Small intestine (tissue), 7 donors: ENCODE data around the gene ZNF814. TPM values are rescaled to one million over a fixed set of nuclear protein-coding genes. Genes with fewer than 3 reads are reported as not detected.
"Not testable (repeated sequence)": the region's sequence is repeated elsewhere in the genome, so short reads cannot be mapped to it uniquely, and the experiment has no call there.

ENCODE experiments used
- DNase-seq, 2 donors: peaks; one replicate each; pipeline versions ENCODE4 v3.0.0 to v3.0.0-alpha.2; 2013
- FAIRE-seq: peaks from 2 replicates; lab custom pipeline; 2012; peaks lifted over from hg19 to GRCh38; lab: Jason Lieb, UNC
- H3K27ac ChIP-seq, 3 donors: one replicate each; pipeline ENCODE4 v1.5.1; 2013; ENCODE audit warnings: low read length in 2 of 3, mild to moderate bottlenecking in 2 of 3, control low read depth in 1 of 3, inconsistent platforms in 1 of 3, low read depth in 1 of 3, moderate library complexity in 1 of 3
- H3K27me3 ChIP-seq, 3 donors: one replicate each; pipeline ENCODE4 v1.6.1; 2013; ENCODE audit warnings: low read length in 3 of 3, inconsistent platforms in 1 of 3; ENCODE audit not compliant: control insufficient read depth in 3 of 3, insufficient read depth in 3 of 3
- H3K36me3 ChIP-seq, 3 donors: one replicate each; pipeline ENCODE4 v1.6.1; 2013; ENCODE audit warnings: low read length in 3 of 3, inconsistent platforms in 1 of 3, low read depth in 1 of 3, mild to moderate bottlenecking in 1 of 3, moderate library complexity in 1 of 3; ENCODE audit not compliant: control insufficient read depth in 3 of 3, insufficient read depth in 2 of 3
- H3K4me1 ChIP-seq, 3 donors: one replicate each; pipeline ENCODE4 v1.6.1; 2013; ENCODE audit warnings: low read length in 2 of 3, inconsistent platforms in 1 of 3, low read depth in 1 of 3, mild to moderate bottlenecking in 1 of 3, moderate library complexity in 1 of 3; ENCODE audit not compliant: control insufficient read depth in 3 of 3, insufficient read depth in 2 of 3
- H3K4me3 ChIP-seq, 3 donors: one replicate each; pipeline ENCODE4 v1.5.1; 2013; ENCODE audit warnings: low read length in 3 of 3, control low read depth in 1 of 3, inconsistent platforms in 1 of 3, low read depth in 1 of 3, mild to moderate bottlenecking in 1 of 3, moderate library complexity in 1 of 3
- H3K9me3 ChIP-seq, 2 donors: one replicate each; pipeline ENCODE4 v1.6.1; 2013; ENCODE audit warnings: low read depth in 1 of 2, low read length in 1 of 2; ENCODE audit not compliant: control insufficient read depth in 2 of 2, insufficient read depth in 1 of 2
- WGBS, 3 donors: extraction: QIAGEN DNeasy Blood & Tissue Kit; methylation state at CpG; one replicate each; pipeline ENCODE4 v1.1.7; 2013; 5-methylcytosine and 5-hydroxymethylcytosine counted together
- polyA plus RNA-seq, 4 donors: library from polyadenylated mRNA; stranded (reverse) in 3 of 4; unstranded in 1 of 4; fragments of 200-250 nt in 3 of 4; fragments of 120-200 nt in 1 of 4; gene quantifications; one replicate each; pipeline versions ENCODE4 v1.2.1 to v1.2.3, GENCODE V29; 2013
- donor health status: healthy with polysubstance abuse.
- donor health status: control.
- donor health status: control.
- donor health status: Bipolar disorder and iron deficiency.
- donor health status: healthy.

Gene ZNF814
- polyA plus RNA-seq, 4 donors: 11.6 to 44.8 (median 17.2) TPM

DNA sequence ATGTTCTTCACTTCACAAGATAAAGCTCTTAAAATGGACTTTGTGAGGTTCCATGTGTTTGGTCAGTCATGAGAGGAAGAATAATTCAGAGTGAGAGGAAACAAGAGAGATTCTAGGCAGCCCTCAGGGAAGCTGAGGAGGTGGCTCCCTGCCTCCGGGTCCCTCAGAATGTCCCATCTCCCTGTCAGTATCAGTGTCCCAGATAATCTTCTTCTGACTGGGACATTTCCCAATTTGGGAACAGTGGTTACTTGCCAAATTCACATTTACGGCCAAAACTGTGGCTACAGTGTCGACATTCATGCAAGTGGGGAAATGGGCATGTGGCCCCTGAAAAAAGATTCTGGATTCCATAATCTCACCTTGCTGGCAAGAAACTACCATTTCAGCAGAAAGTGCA, 18.6 kb upstream of the ZNF814 start:
- no peak overlapping the region for H3K4me3 ChIP-seq

GRCh38 chr19:57905258-57905657, 16.4 kb upstream of the ZNF814 start:
- WGBS, 3 donors: 84 to 92% (median 90%) methylated on average over 6 of the region's 6 CpGs
- Histone ChIP-seq H3K4me1 (peaks cover 0 to 10% (median 2%) of the 10 kb centered on the region in 3 donors), H3K36me3 (peaks cover 2 to 22% (median 5%) of the 10 kb centered on the region in 3 donors), H3K9me3 (peaks cover 0 to 41% of the 10 kb centered on the region in 2 donors), H3K27ac (no peak overlapping the region), H3K27me3 (no peaks in the 10 kb centered on the region), H3K4me3 (no peak overlapping the region)
- FAIRE-seq (no peak), DNase-seq (no peak)

More for the DNA sequence above, 18.6 kb upstream of the ZNF814 start:
- Histone ChIP-seq H3K9me3 (peaks cover 1 to 56% of the 10 kb centered on the region in 2 donors), H3K27ac (no peak overlapping the region), H3K36me3 (peaks cover 8 to 35% (median 16%) of the 10 kb centered on the region in 3 donors), H3K4me1 (peaks cover 0 to 10% (median 2%) of the 10 kb centered on the region in 3 donors), H3K27me3 (no peaks in the 10 kb centered on the region)
- DNase-seq (no peak), FAIRE-seq (no peak)
- 92 to 99% (median 97%) methylated on average over 3 of the region's 3 CpGs for WGBS, 3 donors

DNA sequence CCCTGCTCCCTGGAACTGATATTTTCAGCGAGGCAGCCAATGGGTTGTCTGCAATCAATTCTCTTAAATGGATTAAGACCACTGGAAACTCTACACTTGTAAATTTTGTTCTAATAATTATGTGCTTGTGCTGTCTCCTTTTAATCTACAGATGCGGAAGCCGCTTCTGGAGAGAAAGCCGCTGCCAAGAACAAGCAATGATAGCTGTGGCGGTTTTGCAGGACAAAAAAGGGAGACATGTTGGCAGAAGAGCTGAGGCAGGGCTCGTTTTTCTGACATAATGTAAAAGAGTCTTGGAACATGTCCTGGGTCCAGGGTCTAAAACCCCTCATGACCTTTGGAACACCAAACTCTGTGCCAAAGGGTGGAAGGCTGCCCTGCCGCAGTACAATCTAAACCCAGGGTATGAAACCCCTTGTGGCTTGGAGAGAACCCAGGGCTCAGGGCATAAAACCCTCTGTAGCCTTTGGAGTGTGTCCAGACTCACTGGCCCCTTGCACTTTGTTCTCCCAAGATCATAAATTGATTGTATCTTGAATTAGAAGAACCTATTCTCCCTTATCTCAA, 14.9 kb upstream of the ZNF814 start:
- 20 to 60% (median 27%) methylated on average over 7 of the region's 7 CpGs for WGBS, 3 donors
- H3K4me3 ChIP-seq: peak overlapping the region in 1 of 3 donors; percentile 22
- FAIRE-seq (no peak), DNase-seq (peak; percentile 69 to 86)
- peaks cover 0 to 10% (median 2%) of the 10 kb centered on the region in 3 donors for H3K4me1 ChIP-seq
- H3K27ac ChIP-seq: peak overlapping the region in 2 of 3 donors; percentile 34 to 43
- peaks cover 0 to 36% of the 10 kb centered on the region in 2 donors for H3K9me3 ChIP-seq
- no peaks in the 10 kb centered on the region for H3K27me3 ChIP-seq
- peaks cover 0 to 20% (median 2%) of the 10 kb centered on the region in 3 donors for H3K36me3 ChIP-seq

- WGBS, 3 donors: 82 to 91% (median 87%) methylated on average over 5 of the region's 5 CpGs
- peaks cover 0 to 21% of the 10 kb centered on the region in 2 donors for H3K9me3 ChIP-seq
- FAIRE-seq: no peak
- H3K4me3 ChIP-seq: no peak overlapping the region
- no peaks in the 10 kb centered on the region for H3K27me3 ChIP-seq
- H3K4me1 ChIP-seq: peaks cover 0 to 10% (median 2%) of the 10 kb centered on the region in 3 donors
- no peak for DNase-seq
- no peak overlapping the region for H3K27ac ChIP-seq
- H3K36me3 ChIP-seq: peaks cover 2 to 7% (median 2%) of the 10 kb centered on the region in 3 donors
These were observed 11.5 kb upstream of the ZNF814 start for GRCh38 chr19:57900311-57900710.

DNA sequence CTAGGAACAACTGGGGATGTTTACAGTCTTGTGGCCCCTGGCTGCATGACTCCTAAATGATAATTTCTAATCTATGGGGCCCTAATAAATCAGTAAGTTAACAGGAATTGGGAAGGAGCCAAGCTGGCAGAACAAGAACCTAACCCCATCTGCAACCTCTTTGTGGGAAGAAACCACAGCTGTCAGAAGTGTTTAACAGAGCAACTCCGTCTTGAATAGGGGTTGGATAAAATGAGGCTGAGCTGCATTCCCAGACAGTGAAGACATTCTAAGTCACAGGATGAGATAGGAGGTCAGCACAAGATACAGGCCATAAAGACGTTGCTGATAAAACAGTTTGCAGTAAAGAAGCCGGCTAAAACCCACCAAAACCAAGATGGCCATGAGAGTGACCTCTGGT, 1.9 kb upstream of the ZNF814 start:
- FAIRE-seq, DNase-seq, H3K27ac ChIP-seq, H3K4me1 ChIP-seq, H3K27me3 ChIP-seq, H3K4me3 ChIP-seq: not testable (repeated sequence)
- WGBS, 3 donors: 48 to 63% (median 53%) methylated on average over 3 of the region's 3 CpGs
- peaks cover 0 to 11% (median 4%) of the 10 kb centered on the region in 3 donors for H3K36me3 ChIP-seq
- peaks cover 0 to 21% of the 10 kb centered on the region in 2 donors for H3K9me3 ChIP-seq

DNA sequence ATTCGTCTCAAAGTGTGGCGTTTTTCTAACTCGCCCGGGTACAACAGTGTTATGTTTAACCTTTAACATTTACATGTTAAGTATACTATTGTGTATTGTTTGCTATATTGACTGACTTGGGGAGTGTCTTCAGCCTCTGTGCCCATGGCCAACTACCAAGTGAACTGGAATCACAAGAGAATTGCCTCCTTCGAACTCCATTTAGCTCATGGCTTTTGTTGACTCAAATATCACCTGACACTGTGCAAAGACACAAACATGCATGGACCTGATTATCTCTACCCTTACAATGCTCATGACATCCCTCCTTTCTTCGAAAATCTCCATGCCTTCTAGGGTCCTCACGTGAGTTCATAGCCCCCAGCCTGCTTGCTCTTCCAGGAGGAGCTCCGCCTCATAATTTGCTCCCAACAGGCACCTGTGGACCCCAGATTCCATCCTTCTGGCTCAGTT, 704 bp downstream of the ZNF814 start:
- DNase-seq: peak; percentile 25 to 54

DNA sequence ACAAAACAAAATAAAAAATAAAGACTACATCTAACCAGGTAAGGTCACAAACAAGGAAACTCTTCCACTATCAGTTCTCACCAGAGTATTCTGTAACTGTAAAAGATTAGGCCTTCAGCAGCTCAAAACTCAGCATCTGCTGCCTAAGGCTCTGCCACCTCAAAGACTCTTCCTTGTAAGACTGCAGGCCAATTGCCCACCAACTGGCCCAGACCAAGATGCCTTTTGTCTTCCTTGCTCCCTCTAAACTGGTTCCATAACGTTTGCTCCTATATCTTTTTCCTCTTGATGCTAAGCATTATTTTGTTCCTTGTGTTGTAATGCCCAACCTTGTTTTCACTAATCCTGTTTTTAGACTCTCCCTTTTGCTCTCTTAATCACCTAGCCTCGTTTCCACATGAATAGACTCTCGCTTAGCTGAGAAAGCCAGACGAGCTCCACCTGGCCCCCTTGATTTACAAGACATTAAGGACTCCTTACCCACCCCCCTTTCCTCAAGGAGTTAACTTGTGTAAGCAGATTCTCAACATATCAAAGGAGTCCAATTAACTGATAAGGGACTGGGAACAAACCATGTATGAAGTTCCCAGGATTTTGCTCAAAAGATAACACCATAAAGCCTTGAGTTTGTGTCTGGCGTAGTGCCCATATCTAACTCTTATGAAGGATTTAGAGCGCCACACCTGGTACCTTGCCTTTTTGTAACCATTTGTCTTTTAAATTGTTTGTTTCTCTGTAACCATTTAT, 1.5 kb downstream of the ZNF814 start:
- Histone ChIP-seq H3K27ac (peak overlapping the region in 2 of 3 donors; percentile 32 to 84), H3K9me3 (peaks cover 0 to 43% of the 10 kb centered on the region in 2 donors), H3K36me3 (peaks cover 0 to 36% (median 9%) of the 10 kb centered on the region in 3 donors), H3K4me3 (peak overlapping the region in 2 of 3 donors; percentile 89 to 92), H3K4me1 (peaks cover 0 to 3% (median 0%) of the 10 kb centered on the region in 3 donors), H3K27me3 (no peaks in the 10 kb centered on the region)
- no peak for FAIRE-seq
- 13 to 30% (median 21%) methylated on average over 6 of the region's 6 CpGs for WGBS, 3 donors
- peak; percentile 70 to 78 for DNase-seq

More for the DNA sequence above, 704 bp downstream of the ZNF814 start:
- H3K9me3 ChIP-seq: peaks cover 0 to 42% of the 10 kb centered on the region in 2 donors
- peak overlapping the region; percentile 77 to 92 (median 89) for H3K4me3 ChIP-seq
- 4 to 7% (median 7%) methylated on average over 8 of the region's 8 CpGs for WGBS, 3 donors
- no peaks in the 10 kb centered on the region for H3K27me3 ChIP-seq
- H3K36me3 ChIP-seq: peaks cover 0 to 32% (median 9%) of the 10 kb centered on the region in 3 donors
- no peak for FAIRE-seq
- H3K27ac ChIP-seq: peak overlapping the region; percentile 79 to 94 (median 84)
- H3K4me1 ChIP-seq: peaks cover 0 to 3% (median 0%) of the 10 kb centered on the region in 3 donors

- WGBS, 3 donors: 81 to 88% (median 85%) methylated on average over 3 of the region's 3 CpGs
- H3K4me3 ChIP-seq: no peak overlapping the region
- FAIRE-seq: no peak
- no peak overlapping the region for H3K27ac ChIP-seq
- H3K27me3 ChIP-seq: no peaks in the 10 kb centered on the region
- H3K36me3 ChIP-seq: peaks cover 0 to 36% (median 8%) of the 10 kb centered on the region in 3 donors
- no peak for DNase-seq
- H3K9me3 ChIP-seq: peaks cover 0 to 43% of the 10 kb centered on the region in 2 donors
- H3K4me1 ChIP-seq: peaks cover 0 to 3% (median 0%) of the 10 kb centered on the region in 3 donors
These were observed 2.8 kb downstream of the ZNF814 start for GRCh38 chr19:57886046-57886445.
